BE2C (cell line): ENCODE data around the gene WASF3.

Experiments
- DNase-seq: peaks from one replicate; pipeline ENCODE4 v3.0.0-alpha.2; 2020
- H3K27me3 ChIP-seq: fragments of 250-450 bp; sonication (Bioruptor Pico); 2 replicates; pipeline ENCODE4 v1.5.1; 2020; ENCODE audit warnings: mild to moderate bottlenecking
- H3K36me3 ChIP-seq: fragments of 250-450 bp; sonication (Bioruptor Pico); 2 replicates; pipeline ENCODE4 v1.5.1; 2020; ENCODE audit warnings: mild to moderate bottlenecking
- H3K4me1 ChIP-seq: fragments of 250-450 bp; sonication (Bioruptor Pico); 2 replicates; pipeline ENCODE4 v1.5.1; 2020
- H3K4me3 ChIP-seq: 2 replicates; pipeline ENCODE4 v1.5.1; 2011; ENCODE audit warnings: low read depth, low read length
- H3K9me3 ChIP-seq: fragments of 250-450 bp; sonication (Bioruptor Pico); 2 replicates; pipeline ENCODE4 v1.5.1; 2020
- CTCF ChIP-seq: IDR thresholded peaks from 2 replicates; pipeline ENCODE4 v1.5.1; 2012; ENCODE audit warnings: mild to moderate bottlenecking, low read depth, low read length

Gene WASF3

GRCh38 chr13:26694609-26695359, 137.3 kb downstream of the WASF3 start:
- no peaks in the 10 kb centered on the region; the same call in 1 of the 2 replicates for H3K9me3 ChIP-seq
- DNase-seq: no peak
- H3K36me3 ChIP-seq: no peaks in the 10 kb centered on the region
- TF ChIP-seq CTCF: no peak
- H3K4me3 ChIP-seq: no peak overlapping the region
- H3K4me1 ChIP-seq: no peaks in the 10 kb centered on the region
- H3K27me3 ChIP-seq: no peaks in the 10 kb centered on the region; the same call in 1 of the 2 replicates

- no peak for DNase-seq
- Histone ChIP-seq H3K4me3 (no peak overlapping the region), H3K9me3 (no peaks in the 10 kb centered on the region), H3K4me1 (no peaks in the 10 kb centered on the region), H3K27me3 (no peaks in the 10 kb centered on the region; the same call in 1 of the 2 replicates), H3K36me3 (no peaks in the 10 kb centered on the region)
- no peak for TF ChIP-seq CTCF
Measured at GRCh38 chr13:26695360-26695705, 137.8 kb downstream of the WASF3 start.

DNA sequence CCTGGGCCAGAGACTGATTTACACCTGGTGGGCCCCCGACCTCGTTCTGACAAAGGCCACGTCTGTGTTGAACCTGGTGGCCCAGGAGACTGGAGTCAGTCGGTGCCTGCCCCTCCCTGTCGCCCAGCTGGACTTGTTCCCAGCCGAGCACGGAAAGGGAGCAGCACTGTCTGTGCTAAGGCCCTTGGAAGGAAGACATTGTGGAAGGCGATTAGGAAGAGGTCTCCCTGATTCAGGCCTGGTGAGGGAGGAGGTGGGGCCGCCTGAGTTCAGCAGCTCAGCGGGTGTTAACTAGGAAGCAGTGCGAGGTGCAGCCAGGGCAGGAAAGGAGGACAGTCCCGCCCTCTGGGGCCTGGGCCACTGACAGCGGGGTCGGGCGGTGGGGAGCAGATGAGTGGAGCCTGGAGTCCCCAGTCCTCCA, 138.4 kb downstream of the WASF3 start:
- no peak overlapping the region for H3K4me3 ChIP-seq
- H3K36me3 ChIP-seq: no peaks in the 10 kb centered on the region
- no peaks in the 10 kb centered on the region for H3K9me3 ChIP-seq
- H3K27me3 ChIP-seq: no peaks in the 10 kb centered on the region; the same call in 1 of the 2 replicates
- no peaks in the 10 kb centered on the region for H3K4me1 ChIP-seq
- DNase-seq: no peak
- TF ChIP-seq CTCF: no peak

GRCh38 chr13:26697069-26697955, 139.8 kb downstream of the WASF3 start:
- TF ChIP-seq CTCF: no peak
- H3K36me3 ChIP-seq: no peaks in the 10 kb centered on the region
- H3K9me3 ChIP-seq: no peaks in the 10 kb centered on the region
- H3K4me1 ChIP-seq: no peaks in the 10 kb centered on the region
- H3K4me3 ChIP-seq: no peak overlapping the region
- no peak for DNase-seq
- peaks cover 6% of the 10 kb centered on the region for H3K27me3 ChIP-seq

DNA sequence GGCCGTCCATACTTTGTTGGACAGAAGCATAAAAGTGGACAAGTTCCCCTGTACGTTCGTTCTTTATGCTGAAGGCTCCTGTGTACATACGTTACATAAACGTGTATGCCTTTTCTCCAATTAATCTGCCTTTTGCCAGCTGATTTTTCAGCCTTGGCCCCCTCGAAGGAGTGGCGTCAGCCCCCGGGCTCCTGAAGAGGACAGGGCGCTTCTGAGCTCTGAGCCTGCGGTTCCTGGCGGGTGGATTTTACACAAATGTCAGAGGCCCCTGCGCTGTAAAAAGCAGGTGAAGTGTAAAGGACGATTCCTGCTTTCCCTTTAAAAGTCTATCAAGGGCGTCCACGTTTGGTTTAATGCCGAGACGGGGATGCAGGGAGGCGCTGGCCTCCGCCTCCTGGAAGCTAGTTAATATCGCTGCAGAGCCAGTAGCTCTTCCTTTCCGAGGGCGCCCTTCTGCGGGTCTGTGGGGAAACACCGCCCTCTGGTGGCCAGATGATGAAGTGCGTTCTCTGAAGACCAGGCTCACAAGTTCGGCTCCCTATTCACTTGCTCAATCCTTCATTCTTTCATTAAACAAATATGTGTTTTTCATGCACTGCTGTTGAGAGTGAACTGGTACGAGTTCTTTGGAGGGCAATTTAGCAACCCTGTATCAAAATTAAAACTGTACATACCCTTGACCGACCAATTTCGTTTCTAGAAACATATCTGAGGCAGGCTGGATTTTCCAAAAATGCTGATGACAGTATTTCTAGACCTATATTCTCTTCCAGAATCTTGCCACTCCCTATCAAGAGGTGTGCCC, 141.1 kb downstream of the WASF3 start:
- no peak overlapping the region for H3K4me3 ChIP-seq
- peak; percentile 72 for DNase-seq
- no peaks in the 10 kb centered on the region for H3K4me1 ChIP-seq
- no peaks in the 10 kb centered on the region for H3K9me3 ChIP-seq
- no peaks in the 10 kb centered on the region for H3K36me3 ChIP-seq
- peaks cover 17% of the 10 kb centered on the region for H3K27me3 ChIP-seq
- peak; percentile 98 for TF ChIP-seq CTCF
